Trophoblast cell (in vitro differentiated cells and primary cell): ENCODE data around the gene ANKRD33.
"Not testable (repeated sequence)": the region's sequence is repeated elsewhere in the genome, so short reads cannot be mapped to it uniquely, and the experiment has no call there.

Source experiments
- DNase-seq, 2 donors: peaks; one replicate each; pipeline ENCODE4 v3.0.0-alpha.2; 2016
- H2AFZ ChIP-seq: 2 replicates; pipeline ENCODE4 v1.6.1; 2013; ENCODE audit warnings: low read length, moderate library complexity, mild to moderate bottlenecking; ENCODE audit not compliant: insufficient read depth, poor library complexity
- H2AK5ac ChIP-seq: 2 replicates; pipeline ENCODE4 v1.6.1; 2013; ENCODE audit warnings: mild to moderate bottlenecking, low read length
- H2BK120ac ChIP-seq: 2 replicates; pipeline ENCODE4 v1.6.1; 2013; ENCODE audit warnings: low read length, mild to moderate bottlenecking, moderate library complexity; ENCODE audit not compliant: insufficient read depth, poor library complexity
- H2BK12ac ChIP-seq: 2 replicates; pipeline ENCODE4 v1.6.1; 2013; ENCODE audit warnings: mild to moderate bottlenecking, low read length, moderate library complexity
- H2BK5ac ChIP-seq: 2 replicates; pipeline ENCODE4 v1.6.1; 2013; ENCODE audit warnings: low read length, low read depth, moderate library complexity, mild to moderate bottlenecking; ENCODE audit not compliant: poor library complexity
- H3K14ac ChIP-seq: 2 replicates; pipeline ENCODE4 v1.6.1; 2013; ENCODE audit warnings: mild to moderate bottlenecking, low read length
- H3K18ac ChIP-seq: 2 replicates; pipeline ENCODE4 v1.6.1; 2013; ENCODE audit warnings: mild to moderate bottlenecking, low read length
- H3K23ac ChIP-seq: 2 replicates; pipeline ENCODE4 v1.6.1; 2013; ENCODE audit warnings: low read length
- H3K27ac ChIP-seq: 2 replicates; pipeline ENCODE4 v1.5.1; 2013; ENCODE audit warnings: low read depth, mild to moderate bottlenecking, inconsistent platforms, low read length, moderate library complexity
- H3K27me3 ChIP-seq: 2 replicates; pipeline ENCODE4 v1.6.1; 2013; ENCODE audit warnings: inconsistent platforms, mild to moderate bottlenecking, low read length, moderate library complexity; ENCODE audit not compliant: insufficient read depth
- H3K36me3 ChIP-seq, 2 experiments: 1 replicate in 1 of 2; 2 replicates in 1 of 2; pipeline ENCODE4 v1.6.1; 2013; ENCODE audit warnings: low read length in 2 of 2, mild to moderate bottlenecking in 2 of 2, moderate library complexity in 1 of 2; ENCODE audit not compliant: insufficient read depth in 2 of 2, control insufficient read depth in 1 of 2
- H3K4ac ChIP-seq: 2 replicates; pipeline ENCODE4 v1.6.1; 2013; ENCODE audit warnings: low read depth, mild to moderate bottlenecking, low read length, moderate library complexity
- H3K4me1 ChIP-seq, 2 experiments: 1 replicate in 1 of 2; 2 replicates in 1 of 2; pipeline ENCODE4 v1.6.1; 2013; ENCODE audit warnings: low read length in 2 of 2, mild to moderate bottlenecking in 2 of 2, moderate library complexity in 1 of 2; ENCODE audit not compliant: insufficient read depth in 2 of 2, control insufficient read depth in 1 of 2
- H3K4me2 ChIP-seq: 2 replicates; pipeline ENCODE4 v1.6.1; 2013; ENCODE audit warnings: inconsistent platforms, mild to moderate bottlenecking, low read length, moderate library complexity
- H3K4me3 ChIP-seq: 2 replicates; pipeline ENCODE4 v1.5.1; 2013; ENCODE audit warnings: mild to moderate bottlenecking, low read depth, low read length, inconsistent platforms
- H3K79me1 ChIP-seq: one replicate; pipeline ENCODE4 v1.6.1; 2013; ENCODE audit warnings: low read length
- H3K79me2 ChIP-seq: 2 replicates; pipeline ENCODE4 v1.6.1; 2013; ENCODE audit warnings: low read length, mild to moderate bottlenecking; ENCODE audit not compliant: control insufficient read depth, insufficient read depth, poor library complexity
- H3K9ac ChIP-seq: 2 replicates; pipeline ENCODE4 v1.6.1; 2013; ENCODE audit warnings: mild to moderate bottlenecking, low read length
- H3K9me3 ChIP-seq: 2 replicates; pipeline ENCODE4 v1.6.1; 2013; ENCODE audit warnings: low read depth, mild to moderate bottlenecking, control low read depth, inconsistent platforms, low read length; ENCODE audit not compliant: insufficient read depth
- H4K12ac ChIP-seq: 2 replicates; pipeline ENCODE4 v1.6.1; 2013; ENCODE audit warnings: low read depth, mild to moderate bottlenecking, low read length, moderate library complexity
- H4K8ac ChIP-seq: 2 replicates; pipeline ENCODE4 v1.6.1; 2013; ENCODE audit warnings: low read depth, mild to moderate bottlenecking, low read length, moderate library complexity
- H4K91ac ChIP-seq: one replicate; pipeline ENCODE4 v1.6.1; 2013; ENCODE audit warnings: low read depth, mild to moderate bottlenecking, low read length, moderate library complexity
- WGBS: extraction: QIAGEN DNeasy Blood & Tissue Kit; methylation state at CpG from one replicate; pipeline ENCODE4 v1.1.7; 2013; ENCODE audit warnings: missing lambda C conversion rate; ENCODE audit not compliant: insufficient read length, insufficient coverage; ENCODE audit errors: extremely low coverage; 5-methylcytosine and 5-hydroxymethylcytosine counted together

Gene ANKRD33

DNA sequence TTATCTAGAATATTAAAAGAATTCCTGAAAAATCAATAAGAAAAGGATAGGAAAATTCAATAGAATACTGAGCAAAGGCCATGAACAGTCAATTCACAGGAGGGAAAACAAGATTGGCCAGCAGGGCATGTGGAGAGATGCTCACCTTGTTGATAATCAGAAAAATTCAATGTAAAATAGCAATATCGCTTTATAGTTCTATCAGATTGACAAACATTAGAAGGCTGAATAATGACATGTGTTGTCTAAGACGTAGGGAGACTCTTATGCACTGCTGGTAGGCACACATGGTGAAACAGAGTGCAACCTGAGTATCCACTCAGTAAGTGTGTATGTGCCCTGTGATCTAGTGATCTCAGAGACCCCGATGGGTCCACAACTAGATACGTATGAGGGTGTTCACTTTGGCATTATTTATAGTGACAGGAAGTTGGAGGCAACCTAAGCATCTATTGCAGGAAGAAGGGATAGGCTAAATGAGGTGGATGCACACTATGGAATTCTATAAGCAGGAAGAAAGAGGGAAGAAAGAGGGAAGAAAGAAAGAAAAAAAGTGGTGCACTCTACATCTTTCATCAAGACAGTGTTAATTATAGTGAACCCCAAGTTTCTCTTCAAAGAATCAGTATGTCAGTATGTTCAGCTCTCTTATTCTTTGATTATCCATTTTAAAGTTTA, 3.8 kb upstream of the ANKRD33 start:
- Histone ChIP-seq H3K36me3 (no peaks in the 10 kb centered on the region), H4K8ac (no peak overlapping the region), H3K18ac (no peak overlapping the region), H3K14ac (no peak overlapping the region), H3K9me3 (no peaks in the 10 kb centered on the region), H3K27me3 (no peaks in the 10 kb centered on the region), H3K4me1 (peaks cover 0 to 6% of the 10 kb centered on the region in 2 experiments), H3K23ac (no peak overlapping the region), H3K4me2 (no peak overlapping the region), H3K4me3 (no peak overlapping the region), H3K9ac (no peak overlapping the region), H3K4ac (no peak overlapping the region), H2BK5ac (no peak overlapping the region), H2BK120ac (no peak overlapping the region), H2BK12ac (no peak overlapping the region), H3K27ac (no peak overlapping the region), H2AFZ (no peak overlapping the region), H3K79me2 (no peaks in the 10 kb centered on the region), H4K12ac (no peak overlapping the region), H2AK5ac (no peak overlapping the region), H4K91ac (no peak overlapping the region), H3K79me1 (no peaks in the 10 kb centered on the region)
- peak; percentile 36 to 56 for DNase-seq
- no CpG with 5 or more reads among the region's 4 CpGs for WGBS

DNA sequence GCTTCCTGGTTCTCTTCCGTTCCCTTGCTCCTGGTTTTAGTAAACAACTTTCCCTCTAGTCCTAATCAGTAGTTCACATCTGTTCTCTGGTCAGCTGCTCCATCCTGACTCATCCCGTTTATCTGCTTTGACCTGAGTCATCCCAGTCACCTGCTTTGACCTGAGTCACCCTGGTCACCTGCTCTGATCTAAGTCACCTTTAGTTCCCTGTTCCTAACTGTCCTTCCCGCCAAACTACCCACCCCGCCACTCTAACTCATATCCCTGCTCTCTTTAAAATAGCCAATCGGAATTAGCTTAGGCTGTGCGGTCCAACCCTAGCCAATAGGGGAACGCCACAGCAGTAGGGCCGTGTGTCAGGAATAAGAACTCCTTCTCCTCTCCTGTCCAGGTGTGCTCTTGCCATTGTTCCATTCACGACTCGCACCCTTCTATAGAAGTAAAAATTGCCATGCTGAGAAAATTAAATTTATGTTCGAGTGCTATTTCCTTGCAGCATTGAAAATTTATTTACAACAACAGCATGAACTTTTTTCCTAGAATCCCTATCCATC, 3.1 kb upstream of the ANKRD33 start:
- WGBS, result no CpG with 5 or more reads among the region's 11 CpGs
- no peaks in the 10 kb centered on the region for H3K9me3 ChIP-seq
- no peak overlapping the region for H4K91ac ChIP-seq
- no peak overlapping the region for H3K4me3 ChIP-seq
- H2AFZ ChIP-seq, result no peak overlapping the region
- H3K36me3 ChIP-seq, result no peaks in the 10 kb centered on the region
- no peak overlapping the region for H2BK12ac ChIP-seq
- no peak overlapping the region for H3K18ac ChIP-seq
- no peak overlapping the region for H3K9ac ChIP-seq
- H3K4me1 ChIP-seq, result peaks cover 0 to 6% of the 10 kb centered on the region in 2 experiments
- H3K4me2 ChIP-seq, result no peak overlapping the region
- H3K23ac ChIP-seq, result no peak overlapping the region
- no peak overlapping the region for H3K27ac ChIP-seq
- H3K79me2 ChIP-seq, result no peaks in the 10 kb centered on the region
- DNase-seq, result peak; percentile 93 to 94
- H4K12ac ChIP-seq, result no peak overlapping the region
- no peak overlapping the region for H4K8ac ChIP-seq
- no peak overlapping the region for H3K4ac ChIP-seq
- H2BK5ac ChIP-seq, result no peak overlapping the region
- no peak overlapping the region for H2AK5ac ChIP-seq
- H2BK120ac ChIP-seq, result no peak overlapping the region
- H3K14ac ChIP-seq, result no peak overlapping the region
- H3K79me1 ChIP-seq, result no peaks in the 10 kb centered on the region
- no peaks in the 10 kb centered on the region for H3K27me3 ChIP-seq

- not testable (repeated sequence) for H3K9me3 ChIP-seq, H2BK12ac ChIP-seq, H2BK5ac ChIP-seq, DNase-seq, H3K36me3 ChIP-seq, H3K79me2 ChIP-seq, H3K9ac ChIP-seq, H2AFZ ChIP-seq, H3K27me3 ChIP-seq, H2BK120ac ChIP-seq, H4K8ac ChIP-seq, H3K4me3 ChIP-seq, H4K12ac ChIP-seq, H3K4ac ChIP-seq, H3K4me1 ChIP-seq, H3K79me1 ChIP-seq, H3K14ac ChIP-seq, H2AK5ac ChIP-seq, H3K23ac ChIP-seq, H3K27ac ChIP-seq, H3K4me2 ChIP-seq, H4K91ac ChIP-seq, H3K18ac ChIP-seq
- WGBS, result no CpG with 5 or more reads among the region's 10 CpGs
Measured at GRCh38 chr12:51885294-51886020, 2.4 kb upstream of the ANKRD33 start.

GRCh38 chr12:51886021-51886710, 1.7 kb upstream of the ANKRD33 start:
- Histone ChIP-seq H4K12ac (no peak overlapping the region), H4K91ac (no peak overlapping the region), H3K23ac (no peak overlapping the region), H3K79me2 (no peaks in the 10 kb centered on the region), H3K9ac (no peak overlapping the region), H2BK5ac (no peak overlapping the region), H3K18ac (no peak overlapping the region), H2AK5ac (no peak overlapping the region), H3K27ac (no peak overlapping the region), H3K4me1 (peaks cover 0 to 6% of the 10 kb centered on the region in 2 experiments), H4K8ac (no peak overlapping the region), H3K9me3 (no peaks in the 10 kb centered on the region), H3K14ac (no peak overlapping the region), H3K4ac (no peak overlapping the region), H3K4me3 (no peak overlapping the region), H3K79me1 (no peaks in the 10 kb centered on the region), H3K4me2 (no peak overlapping the region), H2AFZ (no peak overlapping the region), H3K27me3 (no peaks in the 10 kb centered on the region), H3K36me3 (no peaks in the 10 kb centered on the region), H2BK120ac (no peak overlapping the region), H2BK12ac (no peak overlapping the region)
- peak; percentile 67 to 77 for DNase-seq
- WGBS, result no CpG with 5 or more reads among the region's 10 CpGs
